Transverse colon (tissue), 4 donors: ENCODE measurements around the gene F2RL1. TPM values are rescaled to one million over a fixed set of nuclear protein-coding genes. Genes with fewer than 3 reads are reported as not detected.
"Not testable (repeated sequence)": the region's sequence is repeated elsewhere in the genome, so short reads cannot be mapped to it uniquely, and the experiment has no call there.

Source experiments
- DNase-seq: peaks from one replicate; pipeline ENCODE4 v3.0.0-alpha.2; 2019
- H3K27ac ChIP-seq, 4 donors: fragments of 200-600 bp; sonication (generic); 2 replicates each; pipeline ENCODE4 v1.5.1; 2016 to 2018; ENCODE audit warnings: inconsistent platforms in 4 of 4
- H3K27me3 ChIP-seq: fragments of 200-600 bp; sonication (generic); 2 replicates; pipeline ENCODE4 v1.5.1; 2017; ENCODE audit warnings: inconsistent platforms
- H3K36me3 ChIP-seq, 4 donors: fragments of 200-600 bp; sonication (generic); 2 replicates each; pipeline ENCODE4 v1.5.1; 2017 to 2019; ENCODE audit warnings: inconsistent platforms in 4 of 4
- H3K4me1 ChIP-seq, 4 donors: fragments of 200-600 bp; sonication (generic); 2 replicates each; pipeline ENCODE4 v1.5.1; 2017 to 2020; ENCODE audit warnings: inconsistent platforms in 4 of 4
- H3K4me3 ChIP-seq, 4 donors: fragments of 200-600 bp; sonication (generic); 1 replicate in 1 of 4; 2 replicates in 3 of 4; pipeline versions ENCODE4 v1.5.1 to v1.6.1; 2017 to 2019; ENCODE audit warnings: inconsistent platforms in 4 of 4
- H3K9me3 ChIP-seq, 2 donors: fragments of 200-600 bp; sonication (generic); 2 replicates each; pipeline ENCODE4 v1.5.1; 2017 to 2019; ENCODE audit warnings: inconsistent platforms in 2 of 2
- EP300 ChIP-seq: sonication (generic); formaldehyde crosslinking; IDR thresholded peaks from one replicate; pipeline ENCODE4 v1.6.1; 2017; ENCODE audit warnings: antibody characterized with exemption, low read depth
- POLR2A ChIP-seq: fragments of 450-650 bp; IDR thresholded peaks from one replicate; pipeline ENCODE4 v1.6.1; 2016; ENCODE audit warnings: antibody characterized with exemption, mild to moderate bottlenecking, moderate library complexity
- POLR2AphosphoS5 ChIP-seq, 3 donors: sonication (generic); formaldehyde crosslinking; IDR thresholded peaks; one replicate each; pipeline ENCODE4 v1.6.1; 2016; ENCODE audit warnings: antibody characterized with exemption in 3 of 3
- WGBS, 2 donors: methylation state at CpG; one replicate each; pipeline ENCODE4 v1.1.5; 2018; ENCODE audit warnings: low coverage in 1 of 2; 5-methylcytosine and 5-hydroxymethylcytosine counted together
- in situ Hi-C, 4 donors: fragments of 200-750 bp; cut with MboI; loops; one replicate each; pipeline versions ENCODE4 v1.15.0 to v1.15.1; 2017; ENCODE audit warnings: low sequenced_read_pairs in 3 of 4, low pct_ligation_motif_present in 1 of 4, low pct_unique_long_range_greater_than_20kb in 1 of 4
- intact Hi-C: fragments of 100-400 bp; cut with DNase I; formaldehyde crosslinking; loops from one replicate; pipeline ENCODE4 v1.15.1; 2023; ENCODE audit warnings: low total_unique reads
- total RNA-seq, 4 donors: library from RNA; depleted of rRNA; stranded (reverse); fragments of >200 nt; gene quantifications; one replicate each; pipeline ENCODE4 v1.1.0, GENCODE V29; 2016
- TF ChIP-seq, protein P1 (sequence below), 5 experiments: fragments of 200-600 bp in 3 of 5; fragments of 450-650 bp in 2 of 5; sonication (generic) in 3 of 5; IDR thresholded peaks; 1 replicate in 2 of 5; 2 replicates in 3 of 5; pipeline ENCODE4 v1.5.1; 2016 to 2017; ENCODE audit warnings: antibody characterized with exemption in 5 of 5, inconsistent platforms in 3 of 5, mild to moderate bottlenecking in 2 of 5, moderate library complexity in 1 of 5

Gene F2RL1
- total RNA-seq, 4 donors from 2014 or later = 38.8 to 209 (median 92.1) TPM

DNA sequence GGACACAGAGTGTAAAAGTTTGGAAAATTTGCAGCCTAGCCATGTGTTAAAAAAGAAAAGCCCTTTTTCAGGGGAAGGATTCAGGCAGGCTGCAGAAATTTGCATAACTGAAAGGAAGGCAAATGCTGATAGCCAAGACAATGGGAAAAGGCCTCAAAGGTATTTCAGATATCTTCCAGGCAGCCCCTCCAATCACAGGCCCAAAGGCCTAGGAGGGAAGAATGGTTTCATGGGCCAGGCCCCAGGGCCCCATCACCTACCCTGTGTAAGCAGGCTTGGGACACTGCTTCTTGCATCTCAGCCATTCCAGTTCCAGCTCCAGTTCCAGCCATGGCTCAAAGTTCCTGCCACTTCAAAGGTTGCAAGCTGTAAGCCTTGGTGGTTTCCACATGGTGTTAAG, 35.8 kb downstream of the F2RL1 start:
- Histone ChIP-seq H3K9me3 (no peaks in the 10 kb centered on the region), H3K4me1 (peaks cover 0 to 26% (median 14%) of the 10 kb centered on the region in 4 donors), H3K36me3 (no peaks in the 10 kb centered on the region), H3K4me3 (no peak overlapping the region), H3K27ac (no peak overlapping the region), H3K27me3 (no peaks in the 10 kb centered on the region)
- in situ Hi-C loops (no loop called here), intact Hi-C loops (no loop called here)
- TF ChIP-seq POLR2A (no peak), POLR2AphosphoS5 (IDR thresholded peaks at IDR 0.05) (no peak), EP300 (no peak)
- TF ChIP-seq, protein P1, sequence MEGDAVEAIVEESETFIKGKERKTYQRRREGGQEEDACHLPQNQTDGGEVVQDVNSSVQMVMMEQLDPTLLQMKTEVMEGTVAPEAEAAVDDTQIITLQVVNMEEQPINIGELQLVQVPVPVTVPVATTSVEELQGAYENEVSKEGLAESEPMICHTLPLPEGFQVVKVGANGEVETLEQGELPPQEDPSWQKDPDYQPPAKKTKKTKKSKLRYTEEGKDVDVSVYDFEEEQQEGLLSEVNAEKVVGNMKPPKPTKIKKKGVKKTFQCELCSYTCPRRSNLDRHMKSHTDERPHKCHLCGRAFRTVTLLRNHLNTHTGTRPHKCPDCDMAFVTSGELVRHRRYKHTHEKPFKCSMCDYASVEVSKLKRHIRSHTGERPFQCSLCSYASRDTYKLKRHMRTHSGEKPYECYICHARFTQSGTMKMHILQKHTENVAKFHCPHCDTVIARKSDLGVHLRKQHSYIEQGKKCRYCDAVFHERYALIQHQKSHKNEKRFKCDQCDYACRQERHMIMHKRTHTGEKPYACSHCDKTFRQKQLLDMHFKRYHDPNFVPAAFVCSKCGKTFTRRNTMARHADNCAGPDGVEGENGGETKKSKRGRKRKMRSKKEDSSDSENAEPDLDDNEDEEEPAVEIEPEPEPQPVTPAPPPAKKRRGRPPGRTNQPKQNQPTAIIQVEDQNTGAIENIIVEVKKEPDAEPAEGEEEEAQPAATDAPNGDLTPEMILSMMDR (IDR thresholded peaks at IDR 0.05) = no peak
- DNase-seq = no peak

DNA sequence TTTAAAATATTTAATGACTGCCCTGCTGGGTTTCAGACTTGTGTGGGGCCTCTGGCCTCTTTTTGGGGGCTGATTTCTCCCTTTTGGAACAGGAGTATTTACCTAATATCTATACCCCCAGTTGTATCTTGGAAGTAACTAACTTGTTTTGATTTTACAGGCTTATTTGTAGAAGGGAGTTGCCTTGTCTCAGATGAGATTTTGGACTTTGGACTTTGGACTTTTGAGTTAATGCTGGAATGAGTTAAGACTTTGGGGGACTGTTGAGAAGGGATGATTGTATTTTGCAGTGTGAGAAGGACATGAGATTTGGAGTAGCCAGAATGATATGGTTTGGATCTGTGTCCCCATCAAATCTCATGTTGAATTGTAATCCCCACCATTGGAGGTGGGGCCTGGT, 36.7 kb downstream of the F2RL1 start:
- intact Hi-C loops, DNase-seq, in situ Hi-C loops, H3K27me3 ChIP-seq, H3K9me3 ChIP-seq, H3K4me3 ChIP-seq, H3K36me3 ChIP-seq: not testable (repeated sequence)
- peak overlapping the region in 3 of 4 donors; percentile 36 to 62 (median 51) for H3K27ac ChIP-seq
- peaks cover 0 to 26% (median 14%) of the 10 kb centered on the region in 4 donors for H3K4me1 ChIP-seq

DNA sequence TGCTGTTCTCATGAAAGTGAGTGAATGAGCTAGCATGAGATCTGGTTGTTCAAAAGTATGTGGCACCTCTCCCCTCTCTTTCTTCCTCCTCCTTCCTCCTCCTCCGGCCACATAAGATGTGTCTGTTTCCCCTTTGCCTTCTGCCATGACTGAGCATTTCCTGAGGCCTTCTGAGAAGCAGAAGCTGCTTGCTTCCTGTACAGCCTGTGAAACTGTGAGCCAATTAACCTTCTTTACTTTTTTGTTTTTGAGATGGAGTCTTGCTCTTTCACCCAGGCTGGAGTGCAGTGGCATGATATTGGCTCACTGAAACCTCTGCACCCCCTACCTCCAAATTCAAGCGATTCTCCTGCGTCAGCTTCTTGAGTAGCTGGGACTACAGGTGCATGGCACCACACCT, 37.1 kb downstream of the F2RL1 start:
- Histone ChIP-seq H3K4me1 (peaks cover 0 to 26% (median 14%) of the 10 kb centered on the region in 4 donors), H3K4me3 (no peak overlapping the region), H3K27me3 (no peaks in the 10 kb centered on the region), H3K27ac (peak overlapping the region in 3 of 4 donors; percentile 36 to 62 (median 51)), H3K9me3 (no peaks in the 10 kb centered on the region), H3K36me3 (no peaks in the 10 kb centered on the region)
- intact Hi-C loops (no loop called here), in situ Hi-C loops (no loop called here)
- WGBS, 2 donors = 60 to 72% methylated on average over 1 to 3 of the region's 3 CpGs
- no peak for TF ChIP-seq POLR2A
- TF ChIP-seq POLR2AphosphoS5 (IDR thresholded peaks at IDR 0.05) = no peak
- TF ChIP-seq EP300 = no peak
- TF ChIP-seq, protein P1 (IDR thresholded peaks at IDR 0.05) = no peak
- no peak for DNase-seq

DNA sequence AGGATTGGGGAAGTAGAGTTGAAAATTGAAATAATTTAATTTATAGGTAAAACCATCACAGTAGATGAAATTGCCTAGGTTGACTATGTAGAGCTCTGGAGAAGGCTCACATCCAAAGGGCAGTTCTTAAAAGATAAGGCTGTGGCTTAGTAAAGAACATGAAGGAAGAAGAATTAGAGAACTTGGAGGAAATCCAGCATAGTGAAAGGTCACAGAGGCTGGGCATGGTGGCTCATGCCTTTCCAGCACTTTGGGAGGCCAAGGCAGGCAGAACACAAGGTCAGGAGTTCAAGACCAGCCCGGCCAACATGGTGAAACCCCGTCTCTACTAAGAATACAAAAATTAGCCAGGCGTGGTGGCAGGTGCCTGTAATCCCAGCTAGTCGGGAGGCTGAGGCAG, 38.0 kb downstream of the F2RL1 start:
- H3K27me3 ChIP-seq, H3K4me3 ChIP-seq, intact Hi-C loops, H3K36me3 ChIP-seq, in situ Hi-C loops, DNase-seq, H3K9me3 ChIP-seq: not testable (repeated sequence)
- peak overlapping the region in 3 of 4 donors; percentile 36 to 62 (median 51) for H3K27ac ChIP-seq
- peaks cover 0 to 26% (median 14%) of the 10 kb centered on the region in 4 donors for H3K4me1 ChIP-seq
- 85% methylated on average over 4 of the region's 4 CpGs; no CpG with 5 or more reads in 1 of the 2 donors for WGBS, 2 donors

DNA sequence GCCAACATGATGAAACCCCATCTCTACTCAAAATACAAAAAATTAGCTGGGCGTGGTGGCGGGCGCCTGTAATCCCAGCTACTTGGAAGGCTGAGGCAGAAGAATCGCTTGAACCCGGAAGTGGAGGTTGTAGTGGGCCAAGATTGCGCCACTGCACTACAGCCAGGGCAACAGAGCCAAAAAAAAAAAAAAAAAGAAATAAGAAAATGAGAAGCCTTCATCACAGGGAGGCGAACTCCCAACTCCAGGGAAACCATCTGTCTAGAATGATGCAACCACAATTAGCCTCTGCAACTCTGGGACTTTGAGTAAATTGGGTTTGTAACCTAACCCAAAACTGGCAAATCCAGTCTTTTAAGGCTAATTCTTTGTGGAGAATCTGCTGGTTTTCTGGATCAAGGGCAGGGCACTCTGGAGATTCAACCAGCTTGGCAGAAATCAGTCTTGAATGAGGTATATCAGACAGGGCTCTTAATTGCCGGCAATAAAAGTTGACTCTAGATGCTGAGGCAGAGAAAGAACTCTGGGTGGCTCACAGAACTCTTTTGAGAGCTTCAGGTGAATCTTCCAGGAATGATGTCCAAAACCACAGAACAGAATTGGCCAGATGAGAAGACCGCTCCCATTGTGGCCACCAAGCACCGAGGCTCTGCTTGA, 40.9 kb downstream of the F2RL1 start:
- intact Hi-C loops (no loop called here), in situ Hi-C loops (loop anchor here in 1 of 4 donors (10.0 kb wide), 1 partner anchor 155 kb away; no protein-coding TSS in a partner anchor)
- TF ChIP-seq EP300 = no peak
- no peak for TF ChIP-seq POLR2AphosphoS5 (IDR thresholded peaks at IDR 0.05)
- TF ChIP-seq POLR2A = no peak
- TF ChIP-seq, protein P1 (IDR thresholded peaks at IDR 0.05) = no peak
- DNase-seq = no peak
- Histone ChIP-seq H3K9me3 (no peaks in the 10 kb centered on the region), H3K27me3 (no peaks in the 10 kb centered on the region), H3K36me3 (no peaks in the 10 kb centered on the region), H3K27ac (no peak overlapping the region), H3K4me1 (peaks cover 0 to 31% (median 12%) of the 10 kb centered on the region in 4 donors), H3K4me3 (no peak overlapping the region)
- WGBS, 2 donors = 44 to 73% methylated on average over 3 to 10 of the region's 10 CpGs
